HG03060 (cell line): ENCODE data around the gene MRPL41.
"Not testable (repeated sequence)": the region's sequence is repeated elsewhere in the genome, so short reads cannot be mapped to it uniquely, and the experiment has no call there.

Experiments
- ATAC-seq: cut with Tn5 transposase; IDR thresholded peaks from one replicate; pipeline ENCODE4 v1.9.1; 2021; ENCODE audit warnings: low read depth, moderate number of reproducible peaks; ENCODE audit not compliant: unreplicated experiment

The MRPL41 gene

GRCh38 chr9:137551264-137552021, at the start of gene MRPL41:
MRPL41 (plus strand) TSS chr9:137551879; CDS start chr9:137552082, 203 bp downstream.
- ATAC-seq = no peak

- ATAC-seq = no peak
Observed at GRCh38 chr9:137502008-137502911, 49.4 kb upstream of the MRPL41 start.

GRCh38 chr9:137504432-137504777, 47.3 kb upstream of the MRPL41 start:
- no peak for ATAC-seq

- no peak for ATAC-seq
Observed at GRCh38 chr9:137505421-137506140, 46.1 kb upstream of the MRPL41 start.

GRCh38 chr9:137506274-137506673, 45.4 kb upstream of the MRPL41 start:
- no peak for ATAC-seq

- no peak for ATAC-seq
Observed at GRCh38 chr9:137506702-137507171, 44.9 kb upstream of the MRPL41 start.

GRCh38 chr9:137509198-137509597, 42.5 kb upstream of the MRPL41 start:
- no peak for ATAC-seq

GRCh38 chr9:137511126-137511525, 40.6 kb upstream of the MRPL41 start:
- not testable (repeated sequence) for ATAC-seq

- ATAC-seq = no peak
Observed at GRCh38 chr9:137511758-137512463, 39.8 kb upstream of the MRPL41 start.

GRCh38 chr9:137513136-137513535, 38.5 kb upstream of the MRPL41 start:
- not testable (repeated sequence) for ATAC-seq

GRCh38 chr9:137513801-137514570, 37.7 kb upstream of the MRPL41 start:
- not testable (repeated sequence) for ATAC-seq

GRCh38 chr9:137514691-137515337, 36.9 kb upstream of the MRPL41 start:
- no peak for ATAC-seq

- ATAC-seq = no peak
Observed at GRCh38 chr9:137515338-137515724, 36.3 kb upstream of the MRPL41 start.

GRCh38 chr9:137516144-137516917, 35.3 kb upstream of the MRPL41 start:
- no peak for ATAC-seq

- ATAC-seq = not testable (repeated sequence)
Observed at GRCh38 chr9:137518661-137519459, 32.8 kb upstream of the MRPL41 start.

GRCh38 chr9:137519553-137519952, 32.1 kb upstream of the MRPL41 start:
- no peak for ATAC-seq

- no peak for ATAC-seq
Observed at GRCh38 chr9:137520614-137521404, 30.9 kb upstream of the MRPL41 start.
